Umbilical cord (tissue), 2 donors: ENCODE results near the gene ATP9B. TPM values are rescaled to one million over a fixed set of nuclear protein-coding genes. Genes with fewer than 3 reads are reported as not detected.
A peak's percentile ranks its signal among the peaks of the same experiment; 100 is the strongest.

ENCODE experiments used
- DNase-seq: peaks from one replicate; pipeline ENCODE4 v3.0.0-alpha.2; 2015; ENCODE audit warnings: low spot score
- total RNA-seq: library from RNA; depleted of rRNA; stranded (reverse); fragments of >200 nt; gene quantifications from one replicate; pipeline ENCODE4 v1.2.3, GENCODE V29; 2014; ENCODE audit warnings: low replicate concordance; ENCODE audit not compliant: insufficient read depth

Gene ATP9B
- total RNA-seq, 1 donor from 2014 or later, result 48.4 TPM

GRCh38 chr18:79394534-79395307 is 325.5 kb downstream of the ATP9B start:
- DNase-seq, result peak; percentile 66

- no peak for DNase-seq
Observed at GRCh38 chr18:79395308-79395640, 326.1 kb downstream of the ATP9B start.

GRCh38 chr18:79395761-79396404 is 326.7 kb downstream of the ATP9B start, which contains the start of gene NFATC1:
Gene NFATC1 (plus strand): TSS chr18:79395930. CDS start chr18:79396225, 295 bp downstream.
- peak; percentile 80 for DNase-seq

GRCh38 chr18:79396431-79397246 is 327.4 kb downstream of the ATP9B start:
- peak; percentile 36 for DNase-seq

- DNase-seq, result no peak
Observed at GRCh38 chr18:79397247-79397829, 328.1 kb downstream of the ATP9B start.

GRCh38 chr18:79397830-79398761 is 328.9 kb downstream of the ATP9B start:
- DNase-seq, result no peak

- DNase-seq, result no peak
Observed at GRCh38 chr18:79399275-79400081, 330.3 kb downstream of the ATP9B start.

GRCh38 chr18:79400091-79400590 is 330.9 kb downstream of the ATP9B start:
- DNase-seq, result no peak

- no peak for DNase-seq
Observed at GRCh38 chr18:79400591-79401381, 331.6 kb downstream of the ATP9B start.

GRCh38 chr18:79401494-79402208 is 332.5 kb downstream of the ATP9B start:
- DNase-seq, result no peak

GRCh38 chr18:79402209-79402576 is 333.0 kb downstream of the ATP9B start:
- no peak for DNase-seq

- no peak for DNase-seq
Observed at GRCh38 chr18:79402977-79403722, 334.0 kb downstream of the ATP9B start.

- DNase-seq, result no peak
Observed at GRCh38 chr18:79403723-79404566, 334.8 kb downstream of the ATP9B start.

- DNase-seq, result no peak
Observed at GRCh38 chr18:79404567-79404910, 335.3 kb downstream of the ATP9B start.

- DNase-seq, result no peak
Observed at GRCh38 chr18:79405019-79405780, 336.0 kb downstream of the ATP9B start.
